ENCODE data around the gene OVCH1.

DNA sequence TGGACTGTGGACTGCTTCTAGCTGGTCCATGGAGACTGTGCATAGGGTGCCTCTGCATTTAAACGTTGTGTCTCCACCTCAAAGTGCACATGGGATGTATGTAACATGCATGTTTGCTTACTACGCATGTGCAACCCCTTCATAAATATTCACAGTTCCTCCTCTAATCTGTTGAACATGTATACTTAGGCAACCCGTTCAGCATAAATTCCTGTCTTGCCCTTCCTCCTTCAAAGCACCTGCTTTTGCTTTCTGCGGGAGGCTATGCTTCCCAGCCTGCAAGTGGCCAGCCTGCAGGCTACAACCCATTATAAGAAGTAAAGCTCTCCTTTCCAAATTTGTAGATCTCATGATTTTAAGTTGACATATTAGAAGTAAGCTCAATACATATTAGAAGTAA, 33.0 kb upstream of the OVCH1 start:
- no peak for TF ChIP-seq ARHGAP35 (IDR thresholded peaks at IDR 0.05; ENCODE audit: partially characterized antibody)
- TF ChIP-seq, protein P1, sequence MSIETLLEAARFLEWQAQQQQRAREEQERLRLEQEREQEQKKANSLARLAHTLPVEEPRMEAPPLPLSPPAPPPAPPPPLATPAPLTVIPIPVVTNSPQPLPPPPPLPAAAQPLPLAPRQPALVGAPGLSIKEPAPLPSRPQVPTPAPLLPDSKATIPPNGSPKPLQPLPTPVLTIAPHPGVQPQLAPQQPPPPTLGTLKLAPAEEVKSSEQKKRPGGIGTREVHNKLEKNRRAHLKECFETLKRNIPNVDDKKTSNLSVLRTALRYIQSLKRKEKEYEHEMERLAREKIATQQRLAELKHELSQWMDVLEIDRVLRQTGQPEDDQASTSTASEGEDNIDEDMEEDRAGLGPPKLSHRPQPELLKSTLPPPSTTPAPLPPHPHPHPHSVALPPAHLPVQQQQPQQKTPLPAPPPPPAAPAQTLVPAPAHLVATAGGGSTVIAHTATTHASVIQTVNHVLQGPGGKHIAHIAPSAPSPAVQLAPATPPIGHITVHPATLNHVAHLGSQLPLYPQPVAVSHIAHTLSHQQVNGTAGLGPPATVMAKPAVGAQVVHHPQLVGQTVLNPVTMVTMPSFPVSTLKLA (conservative IDR thresholded peaks at IDR 0.05) = no peak

All from K562 (cell line).